ENCODE data around the gene ZNF35.

Gene ZNF35

GRCh38 chr3:44642337-44642736 is 6.2 kb upstream of the ZNF35 start:
- H3K9me3 ChIP-seq (ENCODE audit: insufficient read depth, low read length) = peaks cover 26% of the 10 kb centered on the region; the same call in 1 of the 2 replicates
- no peak overlapping the region for H2AFZ ChIP-seq (ENCODE audit: low read depth, low read length, severe bottlenecking)
- H3K9me2 ChIP-seq (replicated peaks; ENCODE audit: insufficient read depth, low read length) = no peaks in the 10 kb centered on the region
- no peaks in the 10 kb centered on the region for H3K79me2 ChIP-seq (ENCODE audit: insufficient read depth, low read length)
- H3K9ac ChIP-seq (ENCODE audit: low read length) = no peak overlapping the region
- no peaks in the 10 kb centered on the region for H4K20me1 ChIP-seq (ENCODE audit: low read depth, low read length)
- H3F3A ChIP-seq (ENCODE audit: insufficient read depth) = no peaks in the 10 kb centered on the region
- TF ChIP-seq EZH2phosphoT487 (conservative IDR thresholded peaks at IDR 0.05; ENCODE audit: low read length) = no peak
- no peak for TF ChIP-seq CTCF (IDR thresholded peaks at IDR 0.05; ENCODE audit: insufficient read depth, low read length, poor library complexity, severe bottlenecking)
- no peak overlapping the region for H3K27ac ChIP-seq (ENCODE audit: low read depth, low read length)
- no peak overlapping the region for H3K4me3 ChIP-seq (ENCODE audit: insufficient read depth, low read length, poor library complexity, severe bottlenecking)
- peaks cover 44% of the 10 kb centered on the region for H3K36me3 ChIP-seq (ENCODE audit: low read length)
- no peaks in the 10 kb centered on the region for H3K27me3 ChIP-seq (ENCODE audit: low read length)
- no peak overlapping the region for H3K4me2 ChIP-seq (ENCODE audit: low read depth, low read length, poor library complexity, severe bottlenecking)

GRCh38 chr3:44643024-44643423 is 5.5 kb upstream of the ZNF35 start:
- TF ChIP-seq CTCF (IDR thresholded peaks at IDR 0.05; ENCODE audit: insufficient read depth, low read length, poor library complexity, severe bottlenecking) (no peak), EZH2phosphoT487 (conservative IDR thresholded peaks at IDR 0.05; ENCODE audit: low read length) (no peak)
- H3K4me2 ChIP-seq (ENCODE audit: low read depth, low read length, poor library complexity, severe bottlenecking) = no peak overlapping the region
- H3K4me3 ChIP-seq (ENCODE audit: insufficient read depth, low read length, poor library complexity, severe bottlenecking) = no peak overlapping the region
- H3K79me2 ChIP-seq (ENCODE audit: insufficient read depth, low read length) = no peaks in the 10 kb centered on the region; the same call in 1 of the 2 replicates
- H2AFZ ChIP-seq (ENCODE audit: low read depth, low read length, severe bottlenecking) = no peak overlapping the region
- H3F3A ChIP-seq (ENCODE audit: insufficient read depth) = no peaks in the 10 kb centered on the region
- no peaks in the 10 kb centered on the region for H3K27me3 ChIP-seq (ENCODE audit: low read length)
- H4K20me1 ChIP-seq (ENCODE audit: low read depth, low read length) = no peaks in the 10 kb centered on the region
- H3K36me3 ChIP-seq (ENCODE audit: low read length) = peaks cover 44% of the 10 kb centered on the region
- H3K9me2 ChIP-seq (replicated peaks; ENCODE audit: insufficient read depth, low read length) = no peaks in the 10 kb centered on the region
- H3K9me3 ChIP-seq (ENCODE audit: insufficient read depth, low read length) = peaks cover 26% of the 10 kb centered on the region; the same call in 1 of the 2 replicates
- H3K9ac ChIP-seq (ENCODE audit: low read length) = no peak overlapping the region
- H3K27ac ChIP-seq (ENCODE audit: low read depth, low read length) = no peak overlapping the region

- peak overlapping the region; percentile 60 for H3K4me3 ChIP-seq (ENCODE audit: insufficient read depth, low read length, poor library complexity, severe bottlenecking)
Measured at GRCh38 chr3:44647771-44648170, 761 bp upstream of the ZNF35 start.

More at GRCh38 chr3:44647771-44648170, 761 bp upstream of the ZNF35 start:
- Histone ChIP-seq H4K20me1 (ENCODE audit: low read depth, low read length) (no peaks in the 10 kb centered on the region), H3K36me3 (ENCODE audit: low read length) (peaks cover 16% of the 10 kb centered on the region), H3K27ac (ENCODE audit: low read depth, low read length) (peak overlapping the region; percentile 45; the same call in 1 of the 2 replicates), H3K9me2 (replicated peaks; ENCODE audit: insufficient read depth, low read length) (no peaks in the 10 kb centered on the region), H3K9me3 (ENCODE audit: insufficient read depth, low read length) (peaks cover 11% of the 10 kb centered on the region; the same call in 1 of the 2 replicates), H3K27me3 (ENCODE audit: low read length) (no peaks in the 10 kb centered on the region), H2AFZ (ENCODE audit: low read depth, low read length, severe bottlenecking) (peak overlapping the region; percentile 81), H3F3A (ENCODE audit: insufficient read depth) (peaks cover 12% of the 10 kb centered on the region; the same call in 1 of the 2 replicates), H3K9ac (ENCODE audit: low read length) (peak overlapping the region; percentile 77), H3K4me2 (ENCODE audit: low read depth, low read length, poor library complexity, severe bottlenecking) (peak overlapping the region; percentile 81), H3K79me2 (ENCODE audit: insufficient read depth, low read length) (peaks cover 9% of the 10 kb centered on the region; the same call in 1 of the 2 replicates)
- no peak for TF ChIP-seq CTCF (IDR thresholded peaks at IDR 0.05; ENCODE audit: insufficient read depth, low read length, poor library complexity, severe bottlenecking)
- TF ChIP-seq EZH2phosphoT487 (conservative IDR thresholded peaks at IDR 0.05; ENCODE audit: low read length) = no peak
